Upper lobe of left lung (tissue), 4 donors: ENCODE measurements around the gene DEFB131A.
"Not testable (repeated sequence)": the region's sequence is repeated elsewhere in the genome, so short reads cannot be mapped to it uniquely, and the experiment has no call there.

Source experiments
- CTCF ChIP-seq, 6 experiments: fragments of 450-650 bp in 4 of 6; fragments of 200-600 bp in 2 of 6; sonication (generic) in 2 of 6; IDR thresholded peaks; one replicate each; pipeline ENCODE4 v1.5.1; 2016 to 2019; ENCODE audit warnings: antibody characterized with exemption in 6 of 6
- EP300 ChIP-seq, 4 donors: sonication (generic); formaldehyde crosslinking; IDR thresholded peaks; one replicate each; pipeline ENCODE4 v1.5.1; 2017; ENCODE audit warnings: antibody characterized with exemption in 4 of 4, control low read depth in 2 of 4
- POLR2A ChIP-seq, 4 donors: fragments of 450-650 bp; IDR thresholded peaks; one replicate each; pipeline ENCODE4 v1.5.1; 2016 to 2017; ENCODE audit warnings: antibody characterized with exemption in 4 of 4, mild to moderate bottlenecking in 2 of 4

DNA sequence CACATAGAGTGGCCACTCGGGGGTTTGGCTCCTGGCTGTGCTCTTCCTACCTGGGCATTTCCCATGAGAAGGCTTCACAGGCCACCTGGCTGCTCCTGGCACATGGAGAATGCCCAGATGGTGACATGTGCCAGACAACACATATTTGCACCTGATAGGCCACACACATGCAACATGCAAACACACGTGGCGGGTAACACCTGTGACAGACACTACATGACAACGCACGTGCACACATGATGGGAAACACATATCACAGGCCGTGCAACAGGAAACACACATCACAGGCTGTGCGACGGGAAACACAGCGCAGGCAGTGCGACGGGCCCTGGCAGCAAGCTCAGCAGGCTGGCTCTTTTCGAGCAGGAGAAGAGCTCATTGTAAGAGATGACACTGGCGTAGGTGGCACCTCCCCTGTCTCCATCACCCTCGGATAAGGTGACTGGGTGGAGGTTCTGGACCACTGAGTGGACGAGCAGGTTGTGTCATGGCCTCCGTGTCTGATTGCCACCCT, 55.8 kb downstream of the DEFB131A start:
- TF ChIP-seq CTCF, POLR2A, EP300 (IDR thresholded peaks at IDR 0.05): not testable (repeated sequence)
